SK-N-SH (cell line): ENCODE data around the gene CSTPP1. TPM values are rescaled to one million over a fixed set of nuclear protein-coding genes. Genes with fewer than 3 reads are reported as not detected.

Experiments
- CTCF ChIA-PET: fragments of 300-600, 350-600 bp; formaldehyde crosslinking; extraction: SDS; loops from one replicate; lab custom pipeline; 2021; lab: Yijun Ruan, JAX
- POLR2A ChIA-PET: fragments of 350-600 bp; sonication (Branson Sonifier 250); formaldehyde crosslinking; extraction: SDS; loops from one replicate; lab custom pipeline; 2020; ENCODE audit warnings: antibody characterized with exemption, inconsistent platforms; lab: Yijun Ruan, JAX
- DNase-seq: peaks from one replicate; pipeline ENCODE4 v3.0.0; 2012
- H2AFZ ChIP-seq: fragments of 200-600 bp; sonication (generic); 2 replicates; pipeline ENCODE4 v1.8.1; 2016; ENCODE audit warnings: antibody characterized with exemption, mild to moderate bottlenecking, low read depth
- H3F3A ChIP-seq: fragments of 200-600 bp; sonication (generic); replicated peaks from 2 replicates; pipeline ENCODE3; 2016; ENCODE audit warnings: antibody characterized with exemption, mild to moderate bottlenecking; ENCODE audit not compliant: insufficient read depth
- H3K27ac ChIP-seq, 2 experiments: fragments of 200-500 bp in 1 of 2; fragments of 200-600 bp in 1 of 2; sonication (Bioruptor generic) in 1 of 2; sonication (generic), shearing (Covaris generic) in 1 of 2; 2 replicates each; pipeline versions ENCODE4 v1.5.1 to v1.6.1; 2014 to 2016; ENCODE audit warnings: low read depth in 2 of 2, inconsistent platforms in 1 of 2, low read length in 1 of 2, mild to moderate bottlenecking in 1 of 2, mixed read lengths in 1 of 2
- H3K27me3 ChIP-seq: fragments of 200-600 bp; sonication (generic), shearing (Covaris generic); 2 replicates; pipeline ENCODE4 v1.6.1; 2016; ENCODE audit warnings: mixed run types; ENCODE audit not compliant: insufficient read depth
- H3K36me3 ChIP-seq, 2 experiments: fragments of 200-500 bp in 1 of 2; fragments of 200-600 bp in 1 of 2; sonication (Bioruptor generic) in 1 of 2; sonication (generic) in 1 of 2; replicated peaks in 1 of 2; 2 replicates each; pipeline versions ENCODE3 to v1.5.1; 2014 to 2016; ENCODE audit warnings: low read length in 1 of 2, mild to moderate bottlenecking in 1 of 2; ENCODE audit not compliant: insufficient read depth in 2 of 2, control insufficient read depth in 1 of 2
- H3K4me1 ChIP-seq, 2 experiments: fragments of 200-500 bp in 1 of 2; fragments of 200-600 bp in 1 of 2; sonication (Bioruptor generic) in 1 of 2; sonication (generic), shearing (Covaris generic) in 1 of 2; 2 replicates each; pipeline versions ENCODE4 v1.5.1 to v1.6.1; 2014 to 2016; ENCODE audit warnings: low read depth in 1 of 2, low read length in 1 of 2, mixed run types in 1 of 2; ENCODE audit not compliant: insufficient read depth in 2 of 2, control insufficient read depth in 1 of 2
- H3K4me2 ChIP-seq: fragments of 200-600 bp; sonication (generic), shearing (Covaris generic); 2 replicates; pipeline ENCODE4 v1.6.1; 2017; ENCODE audit warnings: mixed run types
- H3K4me3 ChIP-seq, 2 experiments: fragments of 200-500 bp in 1 of 2; fragments of 200-600 bp in 1 of 2; sonication (Bioruptor generic) in 1 of 2; sonication (generic), shearing (Covaris generic) in 1 of 2; 2 replicates each; pipeline versions ENCODE4 v1.5.1 to v1.8.1; 2014 to 2016; ENCODE audit warnings: low read depth in 2 of 2, inconsistent platforms in 1 of 2, low read length in 1 of 2, mild to moderate bottlenecking in 1 of 2, mixed read lengths in 1 of 2, moderate library complexity in 1 of 2
- H3K79me2 ChIP-seq: fragments of 200-600 bp; sonication (generic); 2 replicates; pipeline ENCODE4 v1.8.1; 2017; ENCODE audit warnings: mild to moderate bottlenecking; ENCODE audit not compliant: insufficient read depth
- H3K9ac ChIP-seq: fragments of 200-600 bp; sonication (generic); 2 replicates; pipeline ENCODE4 v1.6.1; 2017; ENCODE audit warnings: mixed run types
- H3K9me2 ChIP-seq: fragments of 200-600 bp; sonication (generic); 2 replicates; pipeline ENCODE4 v1.6.1; 2017; ENCODE audit warnings: mixed run types
- H3K9me3 ChIP-seq: fragments of 200-600 bp; sonication (generic); 2 replicates; pipeline ENCODE4 v1.6.1; 2017; ENCODE audit warnings: mixed run types, mild to moderate bottlenecking, moderate library complexity
- H4K20me1 ChIP-seq: fragments of 200-600 bp; sonication (generic); 2 replicates; pipeline ENCODE4 v1.6.1; 2017; ENCODE audit warnings: mild to moderate bottlenecking, mixed run types; ENCODE audit not compliant: insufficient read depth
- CHD2 ChIP-seq: fragments of 150-350 bp; IDR thresholded peaks from 2 replicates; pipeline ENCODE4 v1.6.1; 2018; ENCODE audit warnings: low read length; ENCODE audit not compliant: partially characterized antibody
- EP300 ChIP-seq, 2 experiments: IDR thresholded peaks; 2 replicates each; pipeline versions ENCODE4 v1.4.0 to v1.6.1; 2012; ENCODE audit warnings: borderline replicate concordance in 1 of 2, low read depth in 1 of 2, low read length in 1 of 2
- EZH2phosphoT487 ChIP-seq: fragments of 200-600 bp; sonication (generic); IDR thresholded peaks from 2 replicates; pipeline ENCODE4 v1.6.1; 2017; ENCODE audit warnings: low read depth, mixed run types, mild to moderate bottlenecking, antibody characterized with exemption, moderate library complexity, borderline replicate concordance
- FOSL2 ChIP-seq: IDR thresholded peaks from 2 replicates; pipeline ENCODE4 v1.4.0; 2012; ENCODE audit warnings: low read depth, mild to moderate bottlenecking, moderate library complexity, borderline replicate concordance
- JUND ChIP-seq: IDR thresholded peaks from 2 replicates; pipeline ENCODE4 v1.4.0; 2012
- MEF2A ChIP-seq: IDR thresholded peaks from 2 replicates; pipeline ENCODE4 v1.4.0; 2012; ENCODE audit warnings: low read depth, borderline replicate concordance
- MXI1 ChIP-seq: IDR thresholded peaks from 2 replicates; pipeline ENCODE4 v1.6.1; 2012; ENCODE audit warnings: mild to moderate bottlenecking, low read depth, low read length, improper control_type of control experiment
- NFIC ChIP-seq: IDR thresholded peaks from 2 replicates; pipeline ENCODE4 v1.4.0; 2012; ENCODE audit warnings: borderline replicate concordance
- POLR2AphosphoS5 ChIP-seq: IDR thresholded peaks from 2 replicates; pipeline ENCODE4 v1.6.1; 2012; ENCODE audit warnings: low read depth, low read length
- RCOR1 ChIP-seq: fragments of 150-350 bp; IDR thresholded peaks from 2 replicates; pipeline ENCODE4 v1.6.1; 2017; ENCODE audit warnings: antibody characterized with exemption, low read length
- TAF1 ChIP-seq: IDR thresholded peaks from 2 replicates; pipeline ENCODE4 v1.6.1; 2012; ENCODE audit warnings: low read depth, mild to moderate bottlenecking, low read length, moderate library complexity, borderline replicate concordance
- TCF12 ChIP-seq: IDR thresholded peaks from 2 replicates; pipeline ENCODE4 v1.4.0; 2012
- YY1 ChIP-seq: IDR thresholded peaks from 2 replicates; pipeline ENCODE4 v1.4.0; 2012; ENCODE audit warnings: low read depth, mild to moderate bottlenecking
- WGBS: methylation state at CpG from one replicate; pipeline ENCODE4 v1.1.6; 2017; ENCODE audit warnings: low lambda C conversion rate; 5-methylcytosine and 5-hydroxymethylcytosine counted together
- polyA plus RNA-seq, 3 experiments: library from polyadenylated mRNA; depleted of rRNA; stranded (reverse); fragments of >200 nt; gene quantifications; 2 replicates each; pipeline ENCODE4 v1.2.3, GENCODE V29; 2012
- TF ChIP-seq, protein P1 (sequence below): IDR thresholded peaks from 2 replicates; pipeline ENCODE4 v1.4.0; 2012; ENCODE audit warnings: low read depth
- TF ChIP-seq, protein P2 (sequence below): IDR thresholded peaks from 2 replicates; pipeline ENCODE4 v1.4.0; 2012; ENCODE audit warnings: low read depth, borderline replicate concordance
- TF ChIP-seq, protein P3 (sequence below): IDR thresholded peaks from 2 replicates; pipeline ENCODE4 v1.4.0; 2012; ENCODE audit warnings: low read depth, borderline replicate concordance

The CSTPP1 gene
- polyA plus RNA-seq, 1 of the 3 experiments (the other 2 are of a cell fraction), result 85.7 TPM

DNA sequence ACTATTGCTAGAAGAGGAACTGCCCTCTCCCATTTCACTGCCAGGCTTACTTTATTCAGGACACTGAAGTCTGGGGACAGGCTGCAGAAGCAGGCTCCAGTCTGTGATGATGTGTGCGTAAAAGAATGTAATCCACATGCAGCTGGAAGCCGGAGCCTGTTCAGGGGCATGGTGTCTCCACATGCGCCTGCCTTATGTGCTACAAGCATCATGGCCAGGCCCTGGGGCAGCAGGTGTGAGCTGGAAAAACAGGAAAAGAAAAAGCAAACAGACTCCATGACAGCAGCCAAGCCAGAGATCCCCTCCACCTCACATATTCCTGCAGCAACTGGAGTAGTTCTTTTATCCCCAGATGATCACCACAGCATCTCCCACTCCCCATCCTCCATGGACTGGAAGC is 206.8 kb downstream of the CSTPP1 start:
- POLR2A ChIA-PET, result interaction anchor here (0.5 kb wide), 1 partner anchor 62 kb away, joined by 8 read pairs; no protein-coding TSS in a partner anchor
- Histone ChIP-seq H2AFZ (no peak overlapping the region), H3K4me1 (peaks cover 2 to 19% of the 10 kb centered on the region in 2 experiments; a peak in 1 of 4 replicates), H3K27ac (peak overlapping the region; percentile 55 to 75), H4K20me1 (no peaks in the 10 kb centered on the region), H3K9me3 (no peaks in the 10 kb centered on the region), H3K79me2 (no peaks in the 10 kb centered on the region), H3K27me3 (no peaks in the 10 kb centered on the region), H3K4me3 (no peak overlapping the region), H3F3A (peaks cover 11% of the 10 kb centered on the region), H3K36me3 (peaks cover 2 to 6% of the 10 kb centered on the region in 2 experiments), H3K9ac (no peak overlapping the region), H3K4me2 (0 out of 2 replicates have a peak overlapping the region, but pooled peaks have one; percentile 6), H3K9me2 (no peaks in the 10 kb centered on the region)
- DNase-seq, result peak; percentile 61
- TF ChIP-seq, protein P1, sequence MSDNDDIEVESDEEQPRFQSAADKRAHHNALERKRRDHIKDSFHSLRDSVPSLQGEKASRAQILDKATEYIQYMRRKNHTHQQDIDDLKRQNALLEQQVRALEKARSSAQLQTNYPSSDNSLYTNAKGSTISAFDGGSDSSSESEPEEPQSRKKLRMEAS, result peak; percentile 84
- peak; percentile 26; the same call in 1 of the 2 replicates for TF ChIP-seq YY1
- TF ChIP-seq, protein P2, sequence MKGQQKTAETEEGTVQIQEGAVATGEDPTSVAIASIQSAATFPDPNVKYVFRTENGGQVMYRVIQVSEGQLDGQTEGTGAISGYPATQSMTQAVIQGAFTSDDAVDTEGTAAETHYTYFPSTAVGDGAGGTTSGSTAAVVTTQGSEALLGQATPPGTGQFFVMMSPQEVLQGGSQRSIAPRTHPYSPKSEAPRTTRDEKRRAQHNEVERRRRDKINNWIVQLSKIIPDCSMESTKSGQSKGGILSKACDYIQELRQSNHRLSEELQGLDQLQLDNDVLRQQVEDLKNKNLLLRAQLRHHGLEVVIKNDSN, result no peak
- no peak for TF ChIP-seq MEF2A
- peak; percentile 76 for TF ChIP-seq RCOR1
- TF ChIP-seq JUND, result peak; percentile 53
- no peak for TF ChIP-seq TAF1
- peak; percentile 66; the same call in 1 of the 2 replicates for TF ChIP-seq MXI1
- TF ChIP-seq TCF12, result peak; percentile 87
- TF ChIP-seq EP300 (IDR thresholded peaks at IDR 0.05; ENCODE audit: borderline replicate concordance in 1 of 2, low read depth in 1 of 2, low read length in 1 of 2), result peak in 1 of 2 experiments; percentile 30; a peak in 1 of 4 replicates
- peak; percentile 33; the same call in 1 of the 2 replicates for TF ChIP-seq POLR2AphosphoS5
- 0 out of 2 replicates have a peak, but pooled peaks have one; percentile 16 for TF ChIP-seq NFIC
- peak; percentile 33 for TF ChIP-seq CHD2
- peak; percentile 45; the same call in 1 of the 2 replicates for TF ChIP-seq FOSL2
- CTCF ChIA-PET, result interaction anchor here (1.0 to 3.6 kb wide), 5 partner anchors 9 to 280 kb away, joined by 3 to 46 read pairs (median 6); no protein-coding TSS in a partner anchor
- 22% methylated on average over 3 of the region's 3 CpGs for whole genome bisulfite sequencing

DNA sequence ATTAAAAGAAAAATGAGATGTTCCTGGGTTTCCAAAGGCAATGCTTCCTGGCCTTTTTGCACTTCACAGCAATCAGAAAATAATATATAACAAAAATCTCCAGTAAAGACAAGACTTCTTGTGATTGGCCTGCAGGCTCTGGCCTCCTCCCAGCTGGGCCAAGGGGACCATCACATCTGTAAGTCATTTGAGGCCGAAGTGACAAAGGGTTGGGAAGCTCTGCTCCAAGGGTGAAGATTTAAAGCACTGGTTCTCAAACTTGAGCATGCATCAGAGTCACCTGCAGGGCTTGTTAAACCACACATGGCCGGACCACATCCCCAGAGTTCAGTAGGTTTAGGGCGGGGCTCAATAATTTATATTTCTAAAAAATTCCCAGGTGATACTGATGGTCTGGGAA is 208.0 kb downstream of the CSTPP1 start:
- H2AFZ ChIP-seq, result no peak overlapping the region
- H3K9me2 ChIP-seq, result no peaks in the 10 kb centered on the region
- TF ChIP-seq, protein P3, sequence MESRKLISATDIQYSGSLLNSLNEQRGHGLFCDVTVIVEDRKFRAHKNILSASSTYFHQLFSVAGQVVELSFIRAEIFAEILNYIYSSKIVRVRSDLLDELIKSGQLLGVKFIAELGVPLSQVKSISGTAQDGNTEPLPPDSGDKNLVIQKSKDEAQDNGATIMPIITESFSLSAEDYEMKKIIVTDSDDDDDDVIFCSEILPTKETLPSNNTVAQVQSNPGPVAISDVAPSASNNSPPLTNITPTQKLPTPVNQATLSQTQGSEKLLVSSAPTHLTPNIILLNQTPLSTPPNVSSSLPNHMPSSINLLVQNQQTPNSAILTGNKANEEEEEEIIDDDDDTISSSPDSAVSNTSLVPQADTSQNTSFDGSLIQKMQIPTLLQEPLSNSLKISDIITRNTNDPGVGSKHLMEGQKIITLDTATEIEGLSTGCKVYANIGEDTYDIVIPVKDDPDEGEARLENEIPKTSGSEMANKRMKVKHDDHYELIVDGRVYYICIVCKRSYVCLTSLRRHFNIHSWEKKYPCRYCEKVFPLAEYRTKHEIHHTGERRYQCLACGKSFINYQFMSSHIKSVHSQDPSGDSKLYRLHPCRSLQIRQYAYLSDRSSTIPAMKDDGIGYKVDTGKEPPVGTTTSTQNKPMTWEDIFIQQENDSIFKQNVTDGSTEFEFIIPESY, result no peak
- no peak for TF ChIP-seq EZH2phosphoT487
- no peaks in the 10 kb centered on the region for H4K20me1 ChIP-seq
- H3K9ac ChIP-seq, result no peak overlapping the region
- peaks cover 4 to 6% of the 10 kb centered on the region in 2 experiments for H3K36me3 ChIP-seq
- no peaks in the 10 kb centered on the region for H3K9me3 ChIP-seq
- peaks cover 2 to 29% of the 10 kb centered on the region in 2 experiments; a peak in 1 of 4 replicates for H3K4me1 ChIP-seq
- POLR2A ChIA-PET, result no interaction called here
- WGBS, result 90% methylated on average over 3 of the region's 3 CpGs
- H3K27ac ChIP-seq, result no peak overlapping the region; a peak in 1 of 4 replicates
- no peaks in the 10 kb centered on the region for H3K79me2 ChIP-seq
- no peaks in the 10 kb centered on the region for H3K27me3 ChIP-seq
- peaks cover 11% of the 10 kb centered on the region for H3F3A ChIP-seq
- H3K4me3 ChIP-seq, result no peak overlapping the region
- no peak for DNase-seq
- CTCF ChIA-PET, result interaction anchor here (1.2 to 3.6 kb wide), 4 partner anchors 8 to 228 kb away, joined by 4 to 46 read pairs (median 5); no protein-coding TSS in a partner anchor
- no peak overlapping the region for H3K4me2 ChIP-seq
